H1 (cell line): ENCODE measurements around the gene LRRC28. TPM values are rescaled to one million over a fixed set of nuclear protein-coding genes. Genes with fewer than 3 reads are reported as not detected.

ENCODE experiments used
- BRCA1 ChIP-seq: IDR thresholded peaks from 2 replicates; pipeline ENCODE4 v1.6.1; 2012; ENCODE audit warnings: low read depth, low read length, improper control_type of control experiment
- CHD7 ChIP-seq: fragments of 300-600 bp; sonication (generic); IDR thresholded peaks from 2 replicates; pipeline ENCODE4 v1.7.1; 2012; ENCODE audit warnings: low read length, moderate library complexity, mild to moderate bottlenecking, inconsistent platforms; ENCODE audit not compliant: insufficient replicate concordance
- SP4 ChIP-seq: IDR thresholded peaks from 2 replicates; pipeline ENCODE4 v1.6.1; 2012; ENCODE audit warnings: low read length, inconsistent platforms
- SRF ChIP-seq: IDR thresholded peaks from 2 replicates; pipeline ENCODE4 v1.6.1; 2011; ENCODE audit warnings: mild to moderate bottlenecking, low read depth, low read length, moderate library complexity
- SUZ12 ChIP-seq: fragments of 200-600 bp; sonication (generic); IDR thresholded peaks from 2 replicates; pipeline ENCODE4 v1.6.1; 2012; ENCODE audit warnings: mild to moderate bottlenecking, inconsistent platforms, low read length, moderate library complexity, mixed read lengths
- polyA plus RNA-seq, 7 experiments: library from polyadenylated mRNA; depleted of rRNA in 3 of 7; stranded (reverse) in 5 of 7; unstranded in 2 of 7; fragments of >200 nt in 5 of 7; fragments of 200-250 nt in 2 of 7; gene quantifications; 1 replicate in 5 of 7; 2 replicates in 1 of 7; 4 replicates in 1 of 7; pipeline versions ENCODE4 v1.2.1 to v1.2.3, GENCODE V29; 2011 to 2013; ENCODE audit warnings: missing spikeins in 2 of 7, mixed read lengths in 2 of 7
- total RNA-seq: library from RNA; stranded (reverse); fragmentation: NEBNext Ultra II Directional; extraction: Animal tissue kit (Norgen Biotek cat#: 25700); gene quantifications from 2 replicates; pipeline ENCODE4 v1.2.1, GENCODE V29; 2021

Gene LRRC28
- total and polyA plus RNA-seq, 2 of the 8 experiments (the other 6 are each of a cell fraction or from before 2014, with no cell fraction given): 20.2 to 23.3 TPM

- TF ChIP-seq CHD7: no peak
- TF ChIP-seq SP4: no peak
- no peak for TF ChIP-seq BRCA1
- TF ChIP-seq SRF: no peak
- no peak for TF ChIP-seq SUZ12
Measured at GRCh38 chr15:99433757-99434450, 182.6 kb downstream of the LRRC28 start (continued).
